Measurements from ENCODE around the gene MCM3. TPM values are rescaled to one million over a fixed set of nuclear protein-coding genes. Genes with fewer than 3 reads are reported as not detected.
A peak's percentile ranks its signal among the peaks of the same experiment; 100 is the strongest.

Gene MCM3
- total RNA-seq, 3 donors from 2014 or later (not counting 1 experiment from before 2014, with no cell fraction given) = 26.4 to 46.2 (median 31.5) TPM

DNA sequence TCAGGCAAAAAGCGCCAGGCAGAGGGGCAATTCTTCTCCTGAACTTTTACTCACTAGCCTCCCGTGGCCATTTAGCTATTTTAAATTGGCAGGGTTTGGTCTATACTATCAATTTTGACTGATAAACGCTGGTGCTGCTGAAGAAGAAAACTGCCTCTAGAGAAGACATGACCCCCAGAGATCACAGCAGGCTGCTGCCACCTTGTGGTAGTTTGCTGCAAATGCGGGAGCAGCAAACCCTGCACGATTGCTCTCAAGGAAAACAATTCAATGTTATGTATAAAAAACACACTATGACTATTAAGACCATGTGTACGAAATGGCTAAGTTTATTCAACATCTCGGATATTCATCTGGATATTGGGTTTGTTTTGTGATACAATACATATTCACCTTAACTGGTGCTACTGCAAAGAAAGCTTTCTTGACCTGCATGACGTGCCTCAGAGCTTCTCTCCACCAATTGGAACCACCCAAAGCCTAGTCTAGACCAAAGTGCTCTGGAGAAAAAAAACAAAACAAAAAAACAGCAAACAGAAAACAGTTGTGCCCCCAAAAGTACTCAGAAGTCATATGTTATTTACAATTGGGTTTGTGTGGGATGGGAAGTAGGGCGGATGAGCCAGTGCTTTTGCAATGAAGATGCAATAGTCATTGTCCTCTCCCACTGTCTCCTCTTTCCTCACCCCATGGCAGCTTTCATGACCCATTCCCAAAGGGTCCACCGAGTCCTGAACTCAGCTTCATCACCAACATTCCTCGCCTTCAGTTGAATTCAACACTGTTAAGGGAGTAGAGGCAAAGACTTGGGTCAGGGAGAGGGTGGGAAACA lies 20.6 kb downstream of the MCM3 start:
- Mint-ChIP-seq H3K27me3 (ENCODE audit: low read depth in 2 of 2) (no peaks in the 10 kb centered on the region), H3K36me3 (peaks cover 31% of the 10 kb centered on the region), H3K27ac (no peak overlapping the region), H3K4me1 (peaks cover 0 to 5% of the 10 kb centered on the region in 2 donors), H3K4me3 (no peak overlapping the region), H3K9me3 (no peaks in the 10 kb centered on the region)
- 49% methylated on average over 7 of the region's 11 CpGs for WGBS (ENCODE audit: insufficient coverage)
- Histone ChIP-seq H3K4me3 (ENCODE audit: low read length) (no peak overlapping the region), H3K27me3 (ENCODE audit: control insufficient read depth, insufficient read depth, low read length) (no peaks in the 10 kb centered on the region), H3K9me3 (ENCODE audit: control insufficient read depth, insufficient read depth, low read length) (no peaks in the 10 kb centered on the region), H3K36me3 (ENCODE audit: control insufficient read depth, insufficient read depth, low read length) (peaks cover 64% of the 10 kb centered on the region), H3K27ac (ENCODE audit: low read length) (no peak overlapping the region), H3K4me1 (ENCODE audit: control insufficient read depth, insufficient read depth, low read length) (no peaks in the 10 kb centered on the region)
- TF ChIP-seq, protein P1, sequence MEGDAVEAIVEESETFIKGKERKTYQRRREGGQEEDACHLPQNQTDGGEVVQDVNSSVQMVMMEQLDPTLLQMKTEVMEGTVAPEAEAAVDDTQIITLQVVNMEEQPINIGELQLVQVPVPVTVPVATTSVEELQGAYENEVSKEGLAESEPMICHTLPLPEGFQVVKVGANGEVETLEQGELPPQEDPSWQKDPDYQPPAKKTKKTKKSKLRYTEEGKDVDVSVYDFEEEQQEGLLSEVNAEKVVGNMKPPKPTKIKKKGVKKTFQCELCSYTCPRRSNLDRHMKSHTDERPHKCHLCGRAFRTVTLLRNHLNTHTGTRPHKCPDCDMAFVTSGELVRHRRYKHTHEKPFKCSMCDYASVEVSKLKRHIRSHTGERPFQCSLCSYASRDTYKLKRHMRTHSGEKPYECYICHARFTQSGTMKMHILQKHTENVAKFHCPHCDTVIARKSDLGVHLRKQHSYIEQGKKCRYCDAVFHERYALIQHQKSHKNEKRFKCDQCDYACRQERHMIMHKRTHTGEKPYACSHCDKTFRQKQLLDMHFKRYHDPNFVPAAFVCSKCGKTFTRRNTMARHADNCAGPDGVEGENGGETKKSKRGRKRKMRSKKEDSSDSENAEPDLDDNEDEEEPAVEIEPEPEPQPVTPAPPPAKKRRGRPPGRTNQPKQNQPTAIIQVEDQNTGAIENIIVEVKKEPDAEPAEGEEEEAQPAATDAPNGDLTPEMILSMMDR (IDR thresholded peaks at IDR 0.05) = peak; percentile 95
- ATAC-seq = peak; percentile 77 to 94 (median 91)
- intact Hi-C loops (cut with micrococcal nuclease) = loop anchor here (1.0 to 5.0 kb wide), 4 partner anchors 101 to 407 kb away; no protein-coding TSS in a partner anchor
- DNase-seq = peak; percentile 50 to 83

DNA sequence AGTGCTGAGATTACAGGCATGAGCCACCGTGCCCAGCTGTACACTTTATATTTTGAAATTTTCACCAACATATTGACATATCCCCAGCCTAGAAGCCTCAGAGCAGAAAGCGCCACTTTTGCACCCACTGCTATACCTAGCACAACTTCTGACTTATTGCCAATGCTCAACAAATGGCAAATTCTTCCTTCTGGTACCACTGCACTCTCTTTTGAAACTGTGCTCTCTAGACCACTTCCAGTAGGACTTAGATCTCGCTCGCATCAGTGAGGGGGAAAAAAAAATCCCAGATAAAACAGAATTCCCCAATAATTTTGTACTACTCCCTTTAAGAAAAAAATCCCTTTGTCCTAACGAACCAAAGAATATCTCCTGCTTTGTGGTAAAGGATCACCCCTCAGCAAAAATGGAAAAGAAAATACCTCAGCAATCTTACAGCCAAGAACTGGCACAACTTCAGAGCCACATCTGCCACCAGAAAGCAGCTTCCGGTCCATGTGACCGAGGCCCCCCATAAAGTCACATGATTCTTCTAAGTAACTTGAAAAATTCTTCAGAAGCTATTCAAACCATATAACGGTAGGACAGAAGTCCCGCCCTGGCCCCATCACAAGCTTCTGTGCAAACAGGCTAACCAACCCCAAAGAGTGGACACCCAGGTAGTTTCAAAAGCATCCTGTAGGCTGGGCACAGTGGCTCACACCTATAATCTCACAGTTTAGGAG lies 21.8 kb downstream of the MCM3 start:
- Histone ChIP-seq H3K27ac (ENCODE audit: low read length) (no peak overlapping the region), H3K4me3 (ENCODE audit: low read length) (no peak overlapping the region), H3K36me3 (ENCODE audit: control insufficient read depth, insufficient read depth, low read length) (peaks cover 52% of the 10 kb centered on the region), H3K4me1 (ENCODE audit: control insufficient read depth, insufficient read depth, low read length) (no peaks in the 10 kb centered on the region), H3K9me3 (ENCODE audit: control insufficient read depth, insufficient read depth, low read length) (no peaks in the 10 kb centered on the region), H3K27me3 (ENCODE audit: control insufficient read depth, insufficient read depth, low read length) (no peaks in the 10 kb centered on the region)
- WGBS (ENCODE audit: insufficient coverage) = 86% methylated on average over 9 of the region's 9 CpGs
- no peaks in the 10 kb centered on the region for H3K9me3 Mint-ChIP-seq
- TF ChIP-seq, protein P1 (IDR thresholded peaks at IDR 0.05) = no peak
- peaks cover 22% of the 10 kb centered on the region for H3K36me3 Mint-ChIP-seq
- ATAC-seq = no peak
- no peaks in the 10 kb centered on the region for H3K27me3 Mint-ChIP-seq (ENCODE audit: low read depth in 2 of 2)
- peak in 1 of 2 donors; percentile 49 for DNase-seq
- H3K27ac Mint-ChIP-seq = no peak overlapping the region
- intact Hi-C loops (cut with micrococcal nuclease) = loop anchor here (1.0 to 5.0 kb wide), 4 partner anchors 99 to 405 kb away; no protein-coding TSS in a partner anchor
- H3K4me1 Mint-ChIP-seq = peaks cover 0 to 5% of the 10 kb centered on the region in 2 donors
- no peak overlapping the region for H3K4me3 Mint-ChIP-seq

DNA sequence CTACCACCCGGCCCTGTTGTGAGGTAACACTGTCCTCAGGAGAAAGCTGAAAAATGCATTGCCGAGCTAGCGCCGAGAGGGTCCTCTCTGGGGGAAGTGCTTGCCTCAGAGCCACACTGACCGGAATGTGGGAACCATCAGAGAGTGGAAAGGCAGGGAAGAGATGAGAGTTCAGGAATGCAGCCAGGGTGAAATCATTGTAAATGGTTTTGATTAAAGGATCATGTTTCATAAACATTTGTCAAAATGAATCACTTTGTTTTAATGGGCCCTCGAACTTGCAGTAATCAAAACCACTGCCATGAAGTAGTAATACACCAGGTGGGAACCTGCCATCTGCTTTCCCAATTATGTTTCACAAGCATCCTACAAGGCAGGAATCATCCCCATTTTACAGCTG lies 23.3 kb downstream of the MCM3 start:
- Mint-ChIP-seq H3K27me3 (ENCODE audit: low read depth in 2 of 2) (no peaks in the 10 kb centered on the region), H3K27ac (no peak overlapping the region), H3K4me3 (no peak overlapping the region), H3K9me3 (no peaks in the 10 kb centered on the region), H3K36me3 (peaks cover 10% of the 10 kb centered on the region), H3K4me1 (peaks cover 0 to 5% of the 10 kb centered on the region in 2 donors)
- DNase-seq (no peak), ATAC-seq (no peak)
- no peaks in the 10 kb centered on the region for H3K9me3 ChIP-seq (ENCODE audit: control insufficient read depth, insufficient read depth, low read length)
- 93% methylated on average over 6 of the region's 6 CpGs for WGBS (ENCODE audit: insufficient coverage)
- no peak overlapping the region for H3K4me3 ChIP-seq (ENCODE audit: low read length)
- peaks cover 44% of the 10 kb centered on the region for H3K36me3 ChIP-seq (ENCODE audit: control insufficient read depth, insufficient read depth, low read length)
- no peak overlapping the region for H3K27ac ChIP-seq (ENCODE audit: low read length)
- intact Hi-C loops (cut with micrococcal nuclease) = loop anchor here (5.0 kb wide), 2 partner anchors 159 to 404 kb away; no protein-coding TSS in a partner anchor
- H3K27me3 ChIP-seq (ENCODE audit: control insufficient read depth, insufficient read depth, low read length) = peaks cover 4% of the 10 kb centered on the region
- TF ChIP-seq, protein P1 (IDR thresholded peaks at IDR 0.05) = no peak
- H3K4me1 ChIP-seq (ENCODE audit: control insufficient read depth, insufficient read depth, low read length) = no peaks in the 10 kb centered on the region

Data from natural killer cell (primary cell).